HepG2 (cell line): ENCODE data around the gene PAIP1. TPM values are rescaled to one million over a fixed set of nuclear protein-coding genes. Genes with fewer than 3 reads are reported as not detected.

Experiments used
- CEBPG ChIP-seq: IDR thresholded peaks from 2 replicates; pipeline ENCODE4 v1.6.1; 2016
- E2F1 ChIP-seq: sonication (generic); formaldehyde crosslinking; IDR thresholded peaks from 2 replicates; pipeline ENCODE4 v1.5.0; 2020; ENCODE audit warnings: missing genetic modification reagents
- HBP1 ChIP-seq: IDR thresholded peaks from 2 replicates; pipeline ENCODE4 v1.6.1; 2016; ENCODE audit warnings: low read depth, control low read depth
- HOXA5 ChIP-seq: sonication (generic); formaldehyde crosslinking; IDR thresholded peaks from 2 replicates; pipeline ENCODE4 v1.4.0; 2020; ENCODE audit warnings: missing genetic modification reagents
- MLXIP ChIP-seq: sonication (generic); formaldehyde crosslinking; IDR thresholded peaks from 2 replicates; pipeline ENCODE4 v1.9.0; 2021; ENCODE audit warnings: missing genetic modification reagents, borderline replicate concordance
- POLR2G ChIP-seq: fragments of 200-400 bp; formaldehyde crosslinking; IDR thresholded peaks from 2 replicates; pipeline ENCODE4 v1.6.1; 2018; ENCODE audit warnings: mild to moderate bottlenecking, low read depth, low read length, moderate library complexity
- SP4 ChIP-seq: sonication (generic); formaldehyde crosslinking; IDR thresholded peaks from 2 replicates; pipeline ENCODE4 v1.8.1; 2023; ENCODE audit warnings: mild to moderate bottlenecking, missing genetic modification reagents
- THAP11 ChIP-seq: IDR thresholded peaks from 2 replicates; pipeline ENCODE4 v1.6.1; 2016; ENCODE audit warnings: missing biosample characterization, missing genetic modification reagents
- ZBED4 ChIP-seq: sonication (generic); formaldehyde crosslinking; IDR thresholded peaks from 2 replicates; pipeline ENCODE4 v1.4.0; 2020; ENCODE audit warnings: missing genetic modification reagents, borderline replicate concordance
- ZBTB39 ChIP-seq: sonication (generic); formaldehyde crosslinking; IDR thresholded peaks from 2 replicates; pipeline ENCODE4 v1.5.0; 2020; ENCODE audit warnings: missing genetic modification reagents
- ZNF335 ChIP-seq: sonication (generic); formaldehyde crosslinking; IDR thresholded peaks from 2 replicates; pipeline ENCODE4 v1.4.0; 2020; ENCODE audit warnings: missing genetic modification reagents
- ZNF737 ChIP-seq: sonication (generic); formaldehyde crosslinking; IDR thresholded peaks from 2 replicates; pipeline ENCODE4 v1.5.0; 2020; ENCODE audit warnings: missing genetic modification reagents, mild to moderate bottlenecking, borderline replicate concordance
- ZNF781 ChIP-seq: sonication (generic); formaldehyde crosslinking; IDR thresholded peaks from 2 replicates; pipeline ENCODE4 v1.5.1; 2020; ENCODE audit warnings: borderline replicate concordance, mild to moderate bottlenecking, missing genetic modification reagents; ENCODE audit errors: not compliant biosample characterization
- ZNF83 ChIP-seq: sonication (generic); formaldehyde crosslinking; IDR thresholded peaks from 2 replicates; pipeline ENCODE4 v1.4.0; 2020; ENCODE audit warnings: missing genetic modification reagents, mild to moderate bottlenecking, borderline replicate concordance
- ZNF839 ChIP-seq: sonication (generic); formaldehyde crosslinking; IDR thresholded peaks from 2 replicates; pipeline ENCODE4 v1.4.0; 2020; ENCODE audit warnings: missing genetic modification reagents, mild to moderate bottlenecking, borderline replicate concordance
- ZSCAN9 ChIP-seq: IDR thresholded peaks from 2 replicates; pipeline ENCODE4 v1.6.1; 2016; ENCODE audit warnings: borderline replicate concordance
- polyA plus RNA-seq, 8 experiments: library from polyadenylated mRNA; depleted of rRNA in 3 of 8; stranded (reverse) in 7 of 8; unstranded in 1 of 8; fragments of >200 nt; fragmentation: Illumina TruSeq in 4 of 8; extraction: Trizol in 4 of 8; gene quantifications; 2 replicates each; pipeline versions ENCODE4 v1.2.1 to v1.2.3, GENCODE V29; 2011 to 2016; ENCODE audit warnings: low read depth in 4 of 8, missing spikeins in 1 of 8, mixed read lengths in 1 of 8; ENCODE audit not compliant: insufficient read depth in 1 of 8
- total RNA-seq, 5 experiments: library from RNA; depleted of rRNA; stranded (reverse); fragments of >200 nt; fragmentation: Illumina TruSeq; extraction: Trizol; gene quantifications; 2 replicates each; pipeline ENCODE4 v1.2.3, GENCODE V29; 2016; ENCODE audit warnings: low read depth in 1 of 5

Gene PAIP1
- total and polyA plus RNA-seq, 2 of the 13 experiments (the other 11 are each of a cell fraction or from before 2014, with no cell fraction given): 96.6 to 116 TPM

GRCh38 chr5:43483298-43484105 lies 73.4 kb downstream of the PAIP1 start, which contains the start of gene TMEM267 (continued):
- TF ChIP-seq ZBED4 (peak; percentile 23; the same call in 1 of the 2 replicates), ZNF335 (0 out of 2 replicates have a peak, but pooled peaks have one; percentile 36), ZNF839 (CRISPR knock-in tag) (no peak), ZNF737 (no peak; the same call in 1 of the 2 replicates), HBP1 (CRISPR knock-in tag) (peak; percentile 51; the same call in 1 of the 2 replicates), ZBTB39 (CRISPR knock-in tag) (peak; percentile 16; the same call in 1 of the 2 replicates), ZNF781 (peak; percentile 5), POLR2G (peak; percentile 98), CEBPG (CRISPR knock-in tag) (peak; percentile 74), ZNF83 (CRISPR knock-in tag) (0 out of 2 replicates have a peak, but pooled peaks have one; percentile 33), ZSCAN9 (CRISPR knock-in tag) (peak; percentile 57; the same call in 1 of the 2 replicates), HOXA5 (CRISPR knock-in tag) (peak; percentile 65), THAP11 (CRISPR knock-in tag) (peak; percentile 84), MLXIP (CRISPR knock-in tag) (no peak), SP4 (CRISPR knock-in tag) (0 out of 2 replicates have a peak, but pooled peaks have one; percentile 41), E2F1 (CRISPR knock-in tag) (no peak)
